ENCODE data around the gene ENTR1.

- TF ChIP-seq CTCF (IDR thresholded peaks at IDR 0.05): no peak
- no peak for TF ChIP-seq POLR2A (IDR thresholded peaks at IDR 0.05)
Observed at GRCh38 chr9:136441681-136442245, 31.3 kb upstream of the ENTR1 start.
